Stimulated activated CD8-positive, alpha-beta memory T cell treated with anti-CD3 and anti-CD28 coated beads, Interleukin-12 subunit alpha, Interleukin-12 subunit beta, amount 100 ng/mL, for 24 hours (primary cell): Measurements from ENCODE around the gene TAS2R39.

Experiments
- DNase-seq: peaks from one replicate; pipeline ENCODE4 v3.0.0-alpha.2; 2020; ENCODE audit errors: extremely low read depth

The TAS2R39 gene

GRCh38 chr7:143216151-143216550 is 32.9 kb downstream of the TAS2R39 start:
- DNase-seq = no peak

GRCh38 chr7:143216686-143217085 is 33.5 kb downstream of the TAS2R39 start:
- no peak for DNase-seq

- no peak for DNase-seq
Measured at GRCh38 chr7:143217806-143218205, 34.6 kb downstream of the TAS2R39 start.

GRCh38 chr7:143221286-143221685 is 38.1 kb downstream of the TAS2R39 start:
- no peak for DNase-seq

- DNase-seq = no peak
Measured at GRCh38 chr7:143221737-143222136, 38.5 kb downstream of the TAS2R39 start, which contains the start of gene TAS2R40. Gene TAS2R40, plus strand, starts transcription at chr7:143222037. Its CDS starts 42 bp downstream, at chr7:143222079.

- DNase-seq = no peak
Measured at GRCh38 chr7:143222782-143223181, 39.6 kb downstream of the TAS2R39 start.

- no peak for DNase-seq
Measured at GRCh38 chr7:143223784-143224183, 40.6 kb downstream of the TAS2R39 start.

GRCh38 chr7:143225047-143225446 is 41.8 kb downstream of the TAS2R39 start:
- no peak for DNase-seq

- no peak for DNase-seq
Measured at GRCh38 chr7:143227806-143228205, 44.6 kb downstream of the TAS2R39 start.

- DNase-seq = no peak
Measured at GRCh38 chr7:143229054-143229790, 46.0 kb downstream of the TAS2R39 start.

GRCh38 chr7:143230602-143231457 is 47.6 kb downstream of the TAS2R39 start:
- DNase-seq = no peak
